GM10266 (cell line): ENCODE results near the gene MRPL14.

Experiments used
- DNase-seq: peaks from one replicate; pipeline ENCODE4 v3.0.0; 2012; ENCODE audit errors: extremely low spot score
- TF ChIP-seq, protein P1 (sequence below): IDR thresholded peaks from 2 replicates; pipeline ENCODE4 v1.5.1; 2012; ENCODE audit warnings: mild to moderate bottlenecking, low read depth; ENCODE audit not compliant: control insufficient read depth, insufficient read depth; ENCODE audit errors: missing control alignments

Gene MRPL14

DNA sequence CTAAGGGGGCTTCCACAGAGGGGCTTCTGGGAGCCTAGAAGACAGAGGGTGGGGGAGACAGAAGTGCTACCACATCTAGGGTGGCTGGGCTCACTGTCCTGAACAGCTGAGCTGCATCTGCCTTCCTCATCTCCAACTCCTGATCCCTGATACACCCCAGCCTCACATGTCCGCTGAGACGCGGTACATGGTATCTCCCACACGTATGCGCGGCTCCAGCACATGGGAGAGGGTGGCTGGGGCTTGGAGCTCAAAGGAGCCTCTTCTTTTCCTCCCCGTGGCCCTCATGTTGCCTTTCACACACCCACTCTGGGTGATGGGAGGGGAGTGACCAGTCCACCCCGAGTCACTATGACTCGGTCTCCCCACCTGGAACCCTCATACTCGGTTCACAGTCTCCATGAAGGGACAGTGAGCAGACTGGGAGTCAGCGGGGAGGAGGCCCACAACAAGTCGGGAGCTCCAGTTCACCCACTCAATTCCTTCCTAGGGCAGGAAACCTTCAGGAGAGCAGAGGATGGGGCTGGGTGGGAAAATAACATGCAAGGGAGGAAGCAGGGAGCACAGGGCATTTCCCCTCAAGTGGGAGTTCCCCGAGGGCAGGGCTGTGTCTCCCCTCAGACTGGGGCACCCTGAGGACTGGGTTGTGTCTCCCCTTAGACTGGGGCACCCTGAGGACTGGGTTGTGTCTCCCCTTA, 61.7 kb downstream of the MRPL14 start:
- DNase-seq: no peak
- TF ChIP-seq, protein P1, sequence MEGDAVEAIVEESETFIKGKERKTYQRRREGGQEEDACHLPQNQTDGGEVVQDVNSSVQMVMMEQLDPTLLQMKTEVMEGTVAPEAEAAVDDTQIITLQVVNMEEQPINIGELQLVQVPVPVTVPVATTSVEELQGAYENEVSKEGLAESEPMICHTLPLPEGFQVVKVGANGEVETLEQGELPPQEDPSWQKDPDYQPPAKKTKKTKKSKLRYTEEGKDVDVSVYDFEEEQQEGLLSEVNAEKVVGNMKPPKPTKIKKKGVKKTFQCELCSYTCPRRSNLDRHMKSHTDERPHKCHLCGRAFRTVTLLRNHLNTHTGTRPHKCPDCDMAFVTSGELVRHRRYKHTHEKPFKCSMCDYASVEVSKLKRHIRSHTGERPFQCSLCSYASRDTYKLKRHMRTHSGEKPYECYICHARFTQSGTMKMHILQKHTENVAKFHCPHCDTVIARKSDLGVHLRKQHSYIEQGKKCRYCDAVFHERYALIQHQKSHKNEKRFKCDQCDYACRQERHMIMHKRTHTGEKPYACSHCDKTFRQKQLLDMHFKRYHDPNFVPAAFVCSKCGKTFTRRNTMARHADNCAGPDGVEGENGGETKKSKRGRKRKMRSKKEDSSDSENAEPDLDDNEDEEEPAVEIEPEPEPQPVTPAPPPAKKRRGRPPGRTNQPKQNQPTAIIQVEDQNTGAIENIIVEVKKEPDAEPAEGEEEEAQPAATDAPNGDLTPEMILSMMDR: no peak

- DNase-seq: no peak
- TF ChIP-seq, protein P1: no peak
Measured at GRCh38 chr6:44064948-44065272, 62.3 kb downstream of the MRPL14 start.

DNA sequence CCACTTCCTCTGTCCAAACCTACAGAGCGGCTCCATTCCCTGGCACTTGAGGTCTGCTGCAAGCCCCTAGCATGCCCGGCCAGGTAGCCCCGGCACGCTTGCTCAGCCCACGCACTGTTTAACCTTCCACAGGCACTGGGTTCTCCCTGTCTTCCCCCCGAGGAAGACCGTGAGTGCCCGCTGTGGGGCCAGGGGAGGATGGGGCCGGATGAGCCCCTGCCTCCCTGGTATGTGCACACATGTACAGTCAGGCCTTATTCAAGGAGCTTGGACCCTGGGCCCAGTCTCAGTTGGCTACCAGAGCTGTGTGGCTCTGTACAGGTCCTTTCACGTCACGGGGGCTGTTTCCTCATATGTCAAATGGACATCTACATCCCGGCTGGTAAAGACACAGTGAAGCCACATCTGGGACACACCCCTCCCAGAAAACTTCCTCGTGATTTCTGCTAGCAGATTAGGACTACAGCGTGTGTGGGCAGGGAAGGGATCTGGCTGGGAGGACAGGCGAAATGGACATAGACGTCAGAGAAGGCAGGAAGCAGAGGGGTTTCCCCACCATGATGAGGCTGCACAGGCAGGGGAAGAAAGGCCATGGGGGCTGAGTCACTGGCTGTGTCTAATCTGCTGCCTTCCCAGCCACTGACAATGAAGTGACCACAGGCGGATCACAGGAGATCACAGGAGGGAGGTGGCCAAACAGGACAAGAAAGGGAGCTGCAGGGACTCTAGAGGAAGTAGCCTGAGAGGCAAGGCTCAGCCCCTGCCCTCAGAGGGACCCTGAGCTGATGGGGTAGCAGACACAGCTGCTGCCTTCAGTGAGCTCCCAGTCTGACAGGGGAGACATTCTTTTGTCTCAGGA, 62.9 kb downstream of the MRPL14 start:
- DNase-seq: peak; percentile 55
- TF ChIP-seq, protein P1: no peak

DNA sequence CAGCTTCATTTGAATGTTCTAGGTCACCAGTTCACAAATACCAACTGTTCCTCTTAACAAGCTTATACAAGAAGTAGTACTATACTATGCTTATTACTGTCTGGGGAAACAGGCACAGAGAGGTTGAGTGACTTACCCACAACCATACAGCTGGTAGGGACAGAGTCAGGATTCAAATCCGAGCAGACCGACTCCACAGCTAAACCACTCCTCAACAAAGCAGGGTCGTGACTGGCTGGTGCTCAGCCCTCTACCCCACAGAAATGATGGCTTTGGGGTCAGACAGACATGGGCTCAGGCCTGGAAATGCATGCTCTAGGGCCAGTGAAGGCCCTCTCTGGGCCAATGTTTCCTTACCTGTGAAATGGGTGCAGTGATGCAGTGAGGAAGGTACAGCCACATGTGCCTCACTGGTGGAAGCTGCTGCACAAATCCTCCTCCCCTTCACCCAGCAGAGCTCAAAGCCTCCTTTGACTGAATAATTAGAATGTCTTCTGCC, 63.6 kb downstream of the MRPL14 start:
- no peak for DNase-seq
- TF ChIP-seq, protein P1: no peak
